Measurements from ENCODE around the gene USE1. TPM values are rescaled to one million over a fixed set of nuclear protein-coding genes. Genes with fewer than 3 reads are reported as not detected.

USE1 gene
- total and polyA plus RNA-seq, 9 of the 15 experiments (the other 6 are each of a cell fraction or from before 2014, with no cell fraction given), result 17.3 to 52.4 (median 34.0) TPM

GRCh38 chr19:17226002-17226933 lies 11.1 kb downstream of the USE1 start, which contains the start of gene OCEL1 (continued):
- TF ChIP-seq RBM25 (IDR thresholded peaks at IDR 0.05; ENCODE audit: low read depth, low read length, severe bottlenecking) (peak; percentile 41), ZHX1 (conservative IDR thresholded peaks at IDR 0.05; ENCODE audit: low read length) (0 out of 2 replicates have a peak, but pooled peaks have one; percentile 38), L3MBTL2 (IDR thresholded peaks at IDR 0.05) (peak; percentile 92), FOXK2 (conservative IDR thresholded peaks at IDR 0.05 in 1 of 2, IDR thresholded peaks at IDR 0.05 in 1 of 2; ENCODE audit: low read depth in 2 of 2) (peak in 1 of 2 experiments; percentile 18; a peak in 1 of 4 replicates), CEBPG (CRISPR knock-in tag; IDR thresholded peaks at IDR 0.05) (peak; percentile 82), CEBPG (tag; conservative IDR thresholded peaks at IDR 0.05 in 1 of 2, IDR thresholded peaks at IDR 0.05 in 1 of 2) (peak; percentile 41 to 76; a peak in 3 of 4 replicates), EGR1 (conservative IDR thresholded peaks at IDR 0.05) (peak; percentile 84), KDM5B (IDR thresholded peaks at IDR 0.05; ENCODE audit: insufficient replicate concordance, low read depth, low read length) (peak; percentile 92), ARID4B (CRISPR knock-in tag; IDR thresholded peaks at IDR 0.05) (peak; percentile 63; the same call in 1 of the 2 replicates), TEAD4 (IDR thresholded peaks at IDR 0.05; ENCODE audit: low read length) (0 out of 2 replicates have a peak, but pooled peaks have one; percentile 2), TEAD4 (CRISPR knock-in tag; IDR thresholded peaks at IDR 0.05; ENCODE audit: borderline replicate concordance) (no peak), HCFC1 (IDR thresholded peaks at IDR 0.05; ENCODE audit: low read depth, low read length) (peak; percentile 31), GABPA (tag; conservative IDR thresholded peaks at IDR 0.05; ENCODE audit: low read depth) (peak; percentile 69), ZBTB26 (CRISPR knock-in tag; IDR thresholded peaks at IDR 0.05) (peak; percentile 80; the same call in 1 of the 2 replicates), SP1 (CRISPR knock-in tag; IDR thresholded peaks at IDR 0.05) (peak; percentile 90), DEAF1 (CRISPR knock-in tag; IDR thresholded peaks at IDR 0.05) (no peak)

All from K562 (cell line).